Stimulated activated CD4-positive, alpha-beta T cell treated with anti-CD3 and anti-CD28 coated beads, TNF-alpha, amount 100 ng/mL, for 48 hours (primary cell): Measurements from ENCODE around the gene GCN1.
"Not testable (repeated sequence)": the region's sequence is repeated elsewhere in the genome, so short reads cannot be mapped to it uniquely, and the experiment has no call there.

Source experiments
- DNase-seq, 3 donors: peaks; one replicate each; pipeline ENCODE4 v3.0.0-alpha.2; 2020; ENCODE audit warnings: low read depth in 3 of 3

GCN1 gene

GRCh38 chr12:120213758-120214157, 19.2 kb upstream of the GCN1 start:
- DNase-seq: no peak

GRCh38 chr12:120213182-120213581, 18.7 kb upstream of the GCN1 start:
- not testable (repeated sequence) for DNase-seq

GRCh38 chr12:120212301-120212700, 17.8 kb upstream of the GCN1 start:
- no peak for DNase-seq

GRCh38 chr12:120211904-120212283, 17.4 kb upstream of the GCN1 start:
- no peak for DNase-seq

GRCh38 chr12:120211243-120211903, 16.9 kb upstream of the GCN1 start:
- no peak for DNase-seq

GRCh38 chr12:120209851-120210250, 15.3 kb upstream of the GCN1 start:
- no peak for DNase-seq

- DNase-seq: no peak
Measured at GRCh38 chr12:120207227-120207626, 12.7 kb upstream of the GCN1 start.

GRCh38 chr12:120206781-120207180, 12.3 kb upstream of the GCN1 start:
- not testable (repeated sequence) for DNase-seq

GRCh38 chr12:120206228-120206627, 11.7 kb upstream of the GCN1 start:
- DNase-seq: no peak

- DNase-seq: no peak
Measured at GRCh38 chr12:120204171-120204570, 9.7 kb upstream of the GCN1 start.

GRCh38 chr12:120200364-120200800, 5.9 kb upstream of the GCN1 start:
- DNase-seq: no peak

- DNase-seq: peak in 1 of 3 donors; percentile 32
Measured at GRCh38 chr12:120199595-120200306, 5.2 kb upstream of the GCN1 start.

GRCh38 chr12:120199025-120199424, 4.5 kb upstream of the GCN1 start:
- DNase-seq: no peak

- no peak for DNase-seq
Measured at GRCh38 chr12:120197542-120197887, 3.0 kb upstream of the GCN1 start.

GRCh38 chr12:120196817-120197541, 2.5 kb upstream of the GCN1 start:
- DNase-seq: not testable (repeated sequence)

- DNase-seq: no peak
Measured at GRCh38 chr12:120196363-120196762, 1.8 kb upstream of the GCN1 start.

GRCh38 chr12:120194226-120194533, 335 bp downstream of the GCN1 start:
- DNase-seq: no peak

GRCh38 chr12:120193286-120193685, 1.2 kb downstream of the GCN1 start:
- DNase-seq: not testable (repeated sequence)

GRCh38 chr12:120190985-120191480, 3.5 kb downstream of the GCN1 start:
- DNase-seq: no peak

- DNase-seq: no peak
Measured at GRCh38 chr12:120190386-120190785, 4.1 kb downstream of the GCN1 start.

GRCh38 chr12:120186654-120187053, 7.9 kb downstream of the GCN1 start:
- DNase-seq: no peak

- no peak for DNase-seq
Measured at GRCh38 chr12:120183211-120183631, 11.3 kb downstream of the GCN1 start.
